HG02870 (cell line): Measurements from ENCODE around the gene CHSY3.

Experiments
- ATAC-seq: cut with Tn5 transposase; IDR thresholded peaks from one replicate; pipeline ENCODE4 v1.9.1; 2021; ENCODE audit warnings: mild to moderate bottlenecking, moderate library complexity; ENCODE audit not compliant: unreplicated experiment

CHSY3 gene

GRCh38 chr5:130021876-130022275 lies 117.6 kb downstream of the CHSY3 start:
- no peak for ATAC-seq

GRCh38 chr5:130023604-130024003 lies 119.3 kb downstream of the CHSY3 start:
- ATAC-seq: no peak

- ATAC-seq: no peak
Measured at GRCh38 chr5:130024006-130024405, 119.7 kb downstream of the CHSY3 start.

- ATAC-seq: no peak
Measured at GRCh38 chr5:130025511-130025910, 121.2 kb downstream of the CHSY3 start.

- no peak for ATAC-seq
Measured at GRCh38 chr5:130032807-130033206, 128.5 kb downstream of the CHSY3 start.

GRCh38 chr5:130034566-130035210 lies 130.4 kb downstream of the CHSY3 start:
- no peak for ATAC-seq

GRCh38 chr5:130035388-130035787 lies 131.1 kb downstream of the CHSY3 start:
- no peak for ATAC-seq

- no peak for ATAC-seq
Measured at GRCh38 chr5:130037905-130038304, 133.6 kb downstream of the CHSY3 start.

GRCh38 chr5:130043834-130044233 lies 139.6 kb downstream of the CHSY3 start:
- no peak for ATAC-seq

- ATAC-seq: no peak
Measured at GRCh38 chr5:130045334-130045733, 141.1 kb downstream of the CHSY3 start.

GRCh38 chr5:130050585-130050984 lies 146.3 kb downstream of the CHSY3 start:
- ATAC-seq: no peak

GRCh38 chr5:130052752-130053151 lies 148.5 kb downstream of the CHSY3 start:
- ATAC-seq: no peak

GRCh38 chr5:130055572-130055971 lies 151.3 kb downstream of the CHSY3 start:
- no peak for ATAC-seq

GRCh38 chr5:130061746-130062145 lies 157.5 kb downstream of the CHSY3 start:
- no peak for ATAC-seq

- no peak for ATAC-seq
Measured at GRCh38 chr5:130063603-130064002, 159.3 kb downstream of the CHSY3 start.

- ATAC-seq: no peak
Measured at GRCh38 chr5:130064484-130064883, 160.2 kb downstream of the CHSY3 start.

GRCh38 chr5:130065617-130066016 lies 161.4 kb downstream of the CHSY3 start:
- ATAC-seq: no peak

- ATAC-seq: no peak
Measured at GRCh38 chr5:130066644-130067043, 162.4 kb downstream of the CHSY3 start.

GRCh38 chr5:130067364-130067763 lies 163.1 kb downstream of the CHSY3 start:
- ATAC-seq: no peak

- no peak for ATAC-seq
Measured at GRCh38 chr5:130068101-130068500, 163.8 kb downstream of the CHSY3 start.

GRCh38 chr5:130068988-130069387 lies 164.7 kb downstream of the CHSY3 start:
- ATAC-seq: no peak

- no peak for ATAC-seq
Measured at GRCh38 chr5:130074820-130075219, 170.6 kb downstream of the CHSY3 start.

- ATAC-seq: no peak
Measured at GRCh38 chr5:130077007-130077406, 172.7 kb downstream of the CHSY3 start.
